Measurements from ENCODE around the gene MAPKBP1.

Gene MAPKBP1

DNA sequence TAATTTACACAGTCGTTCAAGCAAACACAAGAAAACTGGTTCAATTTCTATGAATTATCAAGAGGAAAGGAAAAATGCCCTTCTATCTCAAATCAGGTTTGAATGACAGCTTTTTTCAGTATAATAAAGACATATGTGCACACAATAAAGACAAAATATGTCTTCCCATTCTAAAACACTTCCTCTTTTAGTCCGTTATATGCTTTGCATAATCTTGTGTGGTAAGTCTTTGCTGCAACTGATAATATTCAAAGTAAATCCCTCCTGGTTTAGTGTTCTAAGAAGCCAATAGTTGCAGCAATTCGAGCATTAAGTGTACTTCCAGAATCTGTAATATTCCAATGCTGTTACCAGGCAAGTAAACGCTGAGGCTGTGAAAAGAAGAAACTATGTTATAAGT, 43.7 kb upstream of the MAPKBP1 start:
- CTCF ChIA-PET = interaction anchor here (0.6 kb wide), 3 partner anchors 19 to 145 kb away, joined by 3 to 4 read pairs (median 3); no protein-coding TSS in a partner anchor
- Histone ChIP-seq H3K9me3 (ENCODE audit: control insufficient read depth, insufficient read depth, low read depth, low read length) (no peaks in the 10 kb centered on the region), H3K27ac (ENCODE audit: extremely low read depth, low read depth, low read length) (no peak overlapping the region), H3K4me1 (ENCODE audit: control insufficient read depth, insufficient read depth, low read length) (no peaks in the 10 kb centered on the region), H3K4me3 (ENCODE audit: low read depth, low read length) (no peak overlapping the region), H3K36me3 (ENCODE audit: control insufficient read depth in 2 of 2, insufficient read depth in 1 of 2, low read length in 2 of 2) (peaks cover 4 to 31% of the 10 kb centered on the region in 2 experiments; a peak in 2 of 3 replicates)
- TF ChIP-seq, protein P1, sequence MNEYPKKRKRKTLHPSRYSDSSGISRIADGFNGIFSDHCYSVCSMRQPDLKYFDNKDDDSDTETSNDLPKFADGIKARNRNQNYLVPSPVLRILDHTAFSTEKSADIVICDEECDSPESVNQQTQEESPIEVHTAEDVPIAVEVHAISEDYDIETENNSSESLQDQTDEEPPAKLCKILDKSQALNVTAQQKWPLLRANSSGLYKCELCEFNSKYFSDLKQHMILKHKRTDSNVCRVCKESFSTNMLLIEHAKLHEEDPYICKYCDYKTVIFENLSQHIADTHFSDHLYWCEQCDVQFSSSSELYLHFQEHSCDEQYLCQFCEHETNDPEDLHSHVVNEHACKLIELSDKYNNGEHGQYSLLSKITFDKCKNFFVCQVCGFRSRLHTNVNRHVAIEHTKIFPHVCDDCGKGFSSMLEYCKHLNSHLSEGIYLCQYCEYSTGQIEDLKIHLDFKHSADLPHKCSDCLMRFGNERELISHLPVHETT (tag by site-specific recombination; IDR thresholded peaks at IDR 0.05) = no peak
- no peak for TF ChIP-seq ZNF704 (tag by site-specific recombination; IDR thresholded peaks at IDR 0.05)
- TF ChIP-seq, protein P2, sequence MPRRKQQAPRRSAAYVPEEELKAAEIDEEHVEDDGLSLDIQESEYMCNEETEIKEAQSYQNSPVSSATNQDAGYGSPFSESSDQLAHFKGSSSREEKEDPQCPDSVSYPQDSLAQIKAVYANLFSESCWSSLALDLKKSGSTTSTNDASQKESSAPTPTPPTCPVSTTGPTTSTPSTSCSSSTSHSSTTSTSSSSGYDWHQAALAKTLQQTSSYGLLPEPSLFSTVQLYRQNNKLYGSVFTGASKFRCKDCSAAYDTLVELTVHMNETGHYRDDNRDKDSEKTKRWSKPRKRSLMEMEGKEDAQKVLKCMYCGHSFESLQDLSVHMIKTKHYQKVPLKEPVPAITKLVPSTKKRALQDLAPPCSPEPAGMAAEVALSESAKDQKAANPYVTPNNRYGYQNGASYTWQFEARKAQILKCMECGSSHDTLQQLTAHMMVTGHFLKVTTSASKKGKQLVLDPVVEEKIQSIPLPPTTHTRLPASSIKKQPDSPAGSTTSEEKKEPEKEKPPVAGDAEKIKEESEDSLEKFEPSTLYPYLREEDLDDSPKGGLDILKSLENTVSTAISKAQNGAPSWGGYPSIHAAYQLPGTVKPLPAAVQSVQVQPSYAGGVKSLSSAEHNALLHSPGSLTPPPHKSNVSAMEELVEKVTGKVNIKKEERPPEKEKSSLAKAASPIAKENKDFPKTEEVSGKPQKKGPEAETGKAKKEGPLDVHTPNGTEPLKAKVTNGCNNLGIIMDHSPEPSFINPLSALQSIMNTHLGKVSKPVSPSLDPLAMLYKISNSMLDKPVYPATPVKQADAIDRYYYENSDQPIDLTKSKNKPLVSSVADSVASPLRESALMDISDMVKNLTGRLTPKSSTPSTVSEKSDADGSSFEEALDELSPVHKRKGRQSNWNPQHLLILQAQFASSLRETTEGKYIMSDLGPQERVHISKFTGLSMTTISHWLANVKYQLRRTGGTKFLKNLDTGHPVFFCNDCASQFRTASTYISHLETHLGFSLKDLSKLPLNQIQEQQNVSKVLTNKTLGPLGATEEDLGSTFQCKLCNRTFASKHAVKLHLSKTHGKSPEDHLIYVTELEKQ (tag by site-specific recombination; IDR thresholded peaks at IDR 0.05; ENCODE audit: borderline replicate concordance) = no peak
- TF ChIP-seq ZBTB7A (tag by site-specific recombination; IDR thresholded peaks at IDR 0.05; ENCODE audit: low read depth) = no peak
- no peak for TF ChIP-seq ZNF423 (tag by site-specific recombination; IDR thresholded peaks at IDR 0.05)
- no peak for TF ChIP-seq ZNF610 (tag by site-specific recombination; IDR thresholded peaks at IDR 0.05; ENCODE audit: borderline replicate concordance)
- TF ChIP-seq ZNF10 (tag by site-specific recombination; IDR thresholded peaks at IDR 0.05) = no peak
- no peak for TF ChIP-seq ZNF626 (tag by site-specific recombination; IDR thresholded peaks at IDR 0.05)
- TF ChIP-seq, protein P3, sequence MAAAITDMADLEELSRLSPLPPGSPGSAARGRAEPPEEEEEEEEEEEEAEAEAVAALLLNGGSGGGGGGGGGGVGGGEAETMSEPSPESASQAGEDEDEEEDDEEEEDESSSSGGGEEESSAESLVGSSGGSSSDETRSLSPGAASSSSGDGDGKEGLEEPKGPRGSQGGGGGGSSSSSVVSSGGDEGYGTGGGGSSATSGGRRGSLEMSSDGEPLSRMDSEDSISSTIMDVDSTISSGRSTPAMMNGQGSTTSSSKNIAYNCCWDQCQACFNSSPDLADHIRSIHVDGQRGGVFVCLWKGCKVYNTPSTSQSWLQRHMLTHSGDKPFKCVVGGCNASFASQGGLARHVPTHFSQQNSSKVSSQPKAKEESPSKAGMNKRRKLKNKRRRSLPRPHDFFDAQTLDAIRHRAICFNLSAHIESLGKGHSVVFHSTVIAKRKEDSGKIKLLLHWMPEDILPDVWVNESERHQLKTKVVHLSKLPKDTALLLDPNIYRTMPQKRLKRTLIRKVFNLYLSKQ (tag by site-specific recombination; IDR thresholded peaks at IDR 0.05; ENCODE audit: borderline replicate concordance) = no peak
- TF ChIP-seq HOXA7 (CRISPR knock-in tag; IDR thresholded peaks at IDR 0.05; ENCODE audit: borderline replicate concordance) = no peak
- POLR2A ChIA-PET = no interaction called here

DNA sequence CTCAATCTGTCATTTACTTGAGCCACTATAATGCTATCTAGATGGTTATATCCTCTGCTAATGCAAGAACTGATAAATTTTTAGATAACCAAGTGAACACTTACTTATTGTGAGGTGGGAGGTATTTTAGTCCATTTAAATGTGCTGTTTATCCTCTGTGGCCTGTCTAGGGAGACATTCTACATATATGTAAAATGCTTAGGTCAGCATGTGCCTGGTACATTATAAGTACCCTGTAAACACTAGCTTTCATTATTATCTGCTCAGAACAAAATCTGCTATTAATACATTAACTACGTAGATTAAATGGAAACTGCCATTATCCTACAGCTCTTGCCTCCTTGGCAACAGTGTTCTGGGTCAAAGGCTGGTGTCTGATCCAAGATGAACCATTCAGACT, 41.8 kb upstream of the MAPKBP1 start:
- ChIA-PET POLR2A (no interaction called here), CTCF (interaction anchor here (0.6 kb wide), 2 partner anchors 170 to 291 kb away, joined by 3 to 6 read pairs; no protein-coding TSS in a partner anchor)
- no peak overlapping the region for H3K27ac ChIP-seq (ENCODE audit: extremely low read depth, low read depth, low read length)
- H3K36me3 ChIP-seq (ENCODE audit: control insufficient read depth in 2 of 2, insufficient read depth in 1 of 2, low read length in 2 of 2) = peaks cover 11 to 45% of the 10 kb centered on the region in 2 experiments; a peak in 2 of 3 replicates
- H3K9me3 ChIP-seq (ENCODE audit: control insufficient read depth, insufficient read depth, low read depth, low read length) = no peaks in the 10 kb centered on the region
- TF ChIP-seq ZNF140 (tag by site-specific recombination; IDR thresholded peaks at IDR 0.05) = no peak
- no peak for TF ChIP-seq ZNF311 (tag by site-specific recombination; IDR thresholded peaks at IDR 0.05; ENCODE audit: borderline replicate concordance)
- TF ChIP-seq HOXD13 (CRISPR knock-in tag; IDR thresholded peaks at IDR 0.05; ENCODE audit: borderline replicate concordance) = no peak
- no peak for TF ChIP-seq FEZF1 (tag by site-specific recombination; IDR thresholded peaks at IDR 0.05)
- TF ChIP-seq ZNF221 (tag by site-specific recombination; IDR thresholded peaks at IDR 0.05; ENCODE audit: borderline replicate concordance) = no peak
- no peak for TF ChIP-seq ZNF791 (tag by site-specific recombination; IDR thresholded peaks at IDR 0.05)
- no peak for TF ChIP-seq ZNF19 (tag by site-specific recombination; IDR thresholded peaks at IDR 0.05; ENCODE audit: low read depth)
- TF ChIP-seq SP7 (tag by site-specific recombination; IDR thresholded peaks at IDR 0.05) = no peak
- no peak for TF ChIP-seq ZNF10 (tag by site-specific recombination; IDR thresholded peaks at IDR 0.05)
- TF ChIP-seq ZNF501 (tag by site-specific recombination; IDR thresholded peaks at IDR 0.05) = no peak
- H3K4me3 ChIP-seq (ENCODE audit: low read depth, low read length) = no peak overlapping the region
- no peaks in the 10 kb centered on the region for H3K4me1 ChIP-seq (ENCODE audit: control insufficient read depth, insufficient read depth, low read length)
